H7 (cell line): ENCODE measurements around the gene SHISA2. TPM values are rescaled to one million over a fixed set of nuclear protein-coding genes. Genes with fewer than 3 reads are reported as not detected.
"Not testable (repeated sequence)": the region's sequence is repeated elsewhere in the genome, so short reads cannot be mapped to it uniquely, and the experiment has no call there.

Experiments
- DNase-seq: peaks from one replicate; pipeline ENCODE4 v3.0.0; 2012
- H3K27me3 ChIP-seq: 2 replicates; pipeline ENCODE4 v1.6.0; 2011; ENCODE audit warnings: mild to moderate bottlenecking, low read length; ENCODE audit not compliant: control insufficient read depth, insufficient read depth
- H3K36me3 ChIP-seq: replicated peaks from 2 replicates; pipeline ENCODE4 v1.5.1; 2011; ENCODE audit warnings: low read length; ENCODE audit not compliant: control insufficient read depth, insufficient read depth
- H3K4me3 ChIP-seq: 2 replicates; pipeline ENCODE4 v1.5.1; 2011; ENCODE audit warnings: low read depth, mild to moderate bottlenecking, control low read depth, low read length, moderate library complexity; ENCODE audit not compliant: insufficient read depth
- total RNA-seq: library from RNA; depleted of rRNA; stranded (reverse); fragments of >200 nt; shearing (Covaris generic); gene quantifications from 2 replicates; pipeline ENCODE4 v1.2.3, GENCODE V29; 2014; rRNA removed

The SHISA2 gene
- 33.7 and 59.8 TPM in 2 replicates for total RNA-seq

DNA sequence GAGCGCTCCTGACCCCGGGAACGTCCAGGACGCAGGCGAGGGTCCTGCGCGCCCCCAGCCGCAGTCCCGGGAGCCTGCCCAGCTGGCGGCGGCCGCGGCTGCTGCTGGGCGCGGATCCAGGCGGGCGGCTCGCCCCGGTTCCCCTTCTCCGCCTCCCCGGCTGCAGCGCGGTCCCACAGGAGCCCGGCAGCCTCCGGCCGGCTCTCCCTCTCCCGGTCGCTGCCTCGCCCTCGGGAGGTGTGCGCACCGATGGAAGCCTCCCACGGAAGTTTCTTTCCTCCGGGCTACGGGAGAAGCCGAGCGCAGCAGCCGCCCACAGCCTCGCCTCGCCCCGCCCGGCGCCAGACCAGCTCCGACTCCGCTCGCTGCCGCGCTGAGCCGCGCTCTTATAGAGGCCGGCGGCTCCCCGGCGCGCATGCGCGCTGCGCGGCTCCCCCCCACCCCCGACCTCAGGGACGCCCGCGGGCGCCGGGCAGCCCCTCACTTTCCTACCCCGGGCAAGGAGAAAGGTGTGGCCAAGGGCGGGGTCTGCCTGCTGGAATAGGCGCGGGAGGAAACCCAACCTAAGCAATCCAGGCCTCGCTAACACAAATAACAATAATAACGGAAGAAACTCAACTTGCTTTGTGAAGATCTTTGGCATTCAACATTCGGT, at the start of gene SHISA2:
TSS of gene SHISA2 (minus strand) at position 360 of the 655 bp plus-strand sequence. CDS start 1,041 bp downstream, outside the sequence.
- Histone ChIP-seq H3K36me3 (no peaks in the 10 kb centered on the region), H3K4me3 (peak within 1 kb of the TSS; percentile 66), H3K27me3 (peaks cover 33% of the 10 kb centered on the region)
- peak; percentile 95 for DNase-seq

DNA sequence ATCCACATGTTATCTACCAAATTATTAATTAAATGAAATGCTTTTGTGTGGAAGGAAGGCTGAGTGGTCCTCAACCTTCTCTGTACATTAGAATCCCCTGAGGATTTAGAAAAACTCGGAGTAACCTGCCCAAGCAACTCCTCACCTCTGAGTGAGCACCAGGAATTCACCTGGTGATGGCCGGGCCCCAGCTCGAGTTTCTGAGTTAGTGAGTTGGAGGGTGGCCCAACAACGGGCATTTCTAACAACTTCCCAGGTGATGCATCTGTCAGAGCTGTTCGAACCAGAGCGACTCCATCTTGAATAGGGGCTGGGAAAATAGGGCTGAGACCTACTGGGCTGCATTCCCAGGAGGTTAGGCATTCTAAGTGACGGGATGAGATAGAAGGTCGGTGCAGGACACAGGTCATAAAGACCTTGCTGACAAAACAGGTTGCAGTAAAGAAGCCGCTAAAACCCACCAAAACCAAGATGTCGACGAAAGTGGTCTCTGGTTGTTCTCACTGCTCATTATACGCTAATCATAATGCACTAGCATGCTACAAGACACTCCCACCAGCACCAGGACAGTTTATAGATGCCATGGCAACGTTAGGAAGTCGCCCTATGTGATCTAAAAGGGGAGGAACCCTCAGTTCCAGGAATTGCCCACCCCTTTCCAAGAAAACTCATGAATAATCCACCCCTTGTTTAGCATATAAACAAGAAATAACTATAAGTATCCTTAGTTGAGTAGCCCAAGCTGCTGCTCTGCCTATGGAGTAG, 44.2 kb upstream of the SHISA2 start:
- no peaks in the 10 kb centered on the region for H3K36me3 ChIP-seq
- DNase-seq, result no peak
- H3K27me3 ChIP-seq, result no peaks in the 10 kb centered on the region
- no peak overlapping the region for H3K4me3 ChIP-seq

DNA sequence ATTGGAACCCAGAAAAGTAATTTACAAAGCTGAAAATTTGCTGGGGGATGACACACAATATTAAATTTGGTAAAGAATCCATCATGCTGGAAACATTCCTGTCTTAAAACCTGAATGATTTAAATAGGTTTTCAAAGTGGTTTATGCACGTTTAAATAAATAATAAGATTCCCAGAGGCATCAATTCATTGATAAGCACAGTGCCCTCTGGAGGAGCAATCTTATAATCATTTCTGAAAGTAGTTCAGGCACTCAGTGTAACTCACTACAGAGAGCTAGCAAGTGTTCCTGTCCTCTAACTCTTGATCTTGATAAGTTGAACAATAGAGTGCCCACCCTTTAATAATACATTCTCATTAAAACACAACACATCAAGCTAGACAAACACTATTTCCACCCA, 43.5 kb upstream of the SHISA2 start:
- Histone ChIP-seq H3K27me3 (no peaks in the 10 kb centered on the region), H3K4me3 (no peak overlapping the region), H3K36me3 (no peaks in the 10 kb centered on the region)
- peak; percentile 29 for DNase-seq

DNA sequence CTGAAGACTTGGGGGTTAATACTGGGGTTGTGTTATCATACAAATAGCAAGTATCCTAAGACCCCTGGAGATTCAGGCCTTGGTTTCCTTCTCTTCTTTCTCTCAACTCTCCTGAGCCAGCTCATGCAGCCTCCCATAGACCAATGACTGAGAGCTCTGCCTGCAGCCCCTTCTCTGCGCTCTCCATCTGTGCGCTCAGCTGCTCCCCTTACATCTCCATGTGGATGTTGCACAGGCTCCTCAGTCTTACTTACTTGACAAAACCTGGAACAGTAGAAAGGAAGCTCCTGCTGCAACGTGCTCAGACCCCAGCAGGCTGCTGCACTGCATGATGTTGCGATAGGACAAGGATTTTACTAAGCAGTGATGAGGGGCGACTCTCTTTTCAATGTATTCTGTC, 25.0 kb upstream of the SHISA2 start:
- H3K4me3 ChIP-seq, H3K27me3 ChIP-seq, DNase-seq, H3K36me3 ChIP-seq: not testable (repeated sequence)

DNA sequence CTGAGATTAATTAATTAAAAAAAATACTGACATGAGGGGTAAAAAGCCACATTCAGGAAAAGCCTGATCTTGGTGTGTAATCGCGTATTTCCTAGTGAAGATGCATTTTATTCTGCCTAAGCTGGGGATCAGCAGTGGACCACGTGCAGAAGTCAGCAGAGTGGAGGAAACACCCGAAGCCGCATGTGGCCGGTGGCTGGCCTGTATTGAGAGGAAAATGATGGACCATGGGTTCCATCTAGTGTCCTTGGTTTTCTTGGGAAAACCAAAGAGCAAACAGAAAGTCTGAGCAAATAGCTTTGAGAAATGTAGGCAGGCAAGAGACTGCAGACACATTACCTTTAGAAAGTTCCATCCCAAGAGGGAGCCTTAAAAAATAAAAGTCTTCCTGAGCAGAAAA, 23.7 kb upstream of the SHISA2 start:
- Histone ChIP-seq H3K27me3 (no peaks in the 10 kb centered on the region), H3K4me3 (no peak overlapping the region), H3K36me3 (no peaks in the 10 kb centered on the region)
- DNase-seq, result peak; percentile 23

DNA sequence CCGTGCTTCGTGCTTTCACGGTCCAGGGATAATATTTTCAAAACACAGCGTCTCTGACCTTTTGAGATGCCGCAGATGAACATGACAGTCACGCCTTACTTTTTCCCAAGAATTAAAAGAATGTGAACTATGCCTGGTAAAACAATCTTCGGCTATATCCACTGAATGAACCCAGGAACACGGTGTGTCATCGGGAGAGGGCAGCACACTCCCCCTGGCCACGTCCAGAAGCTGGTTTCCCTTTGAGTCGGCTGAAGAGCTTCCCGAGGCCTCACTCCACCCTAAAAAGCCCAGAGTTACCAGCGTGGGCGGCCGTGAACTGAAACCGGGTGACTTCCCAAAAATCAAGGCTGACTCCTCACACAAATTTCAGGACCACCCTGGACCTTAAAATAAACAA, 22.9 kb upstream of the SHISA2 start:
- H3K36me3 ChIP-seq, result no peaks in the 10 kb centered on the region
- DNase-seq, result no peak
- H3K27me3 ChIP-seq, result no peaks in the 10 kb centered on the region
- no peak overlapping the region for H3K4me3 ChIP-seq

DNA sequence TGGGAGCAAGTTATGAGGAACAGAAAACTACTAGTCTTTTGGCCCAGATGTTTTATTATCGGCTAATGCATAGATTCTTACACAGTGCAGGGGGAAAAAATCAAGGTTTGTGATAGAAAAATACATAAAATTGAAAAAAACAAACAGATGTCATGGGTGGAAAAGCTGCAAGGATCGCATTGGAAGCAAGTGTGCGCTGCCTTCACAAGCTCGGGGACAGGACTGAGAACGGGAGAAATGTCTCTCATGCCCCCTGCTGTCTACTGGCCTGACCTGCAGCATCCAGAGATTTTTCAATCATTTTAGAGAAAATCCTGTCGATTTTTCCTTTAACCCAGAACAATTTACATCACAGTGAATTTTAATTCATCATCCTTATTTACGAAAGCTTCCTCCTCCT, 20.5 kb upstream of the SHISA2 start:
- not testable (repeated sequence) for DNase-seq, H3K36me3 ChIP-seq, H3K27me3 ChIP-seq, H3K4me3 ChIP-seq

DNA sequence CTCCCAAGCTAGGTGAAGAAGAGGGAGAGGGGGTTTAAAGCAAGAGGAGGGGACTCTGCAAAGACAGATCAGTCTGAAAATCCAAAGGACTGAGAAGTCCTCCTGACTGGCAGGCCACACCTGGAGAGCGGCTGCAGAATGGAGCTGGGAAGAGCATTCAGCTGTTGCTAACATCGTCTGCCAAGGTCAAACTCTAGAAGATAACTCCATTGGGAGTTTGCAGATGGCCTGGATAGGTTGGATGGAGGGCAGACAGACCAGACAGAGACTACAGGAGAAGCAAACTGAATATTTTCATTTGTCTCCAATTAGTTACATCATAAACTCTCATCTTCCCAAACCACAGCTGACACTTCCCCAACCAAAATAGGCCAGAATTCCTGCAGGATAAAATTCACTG, 19.9 kb upstream of the SHISA2 start:
- no peak for DNase-seq
- Histone ChIP-seq H3K27me3 (no peaks in the 10 kb centered on the region), H3K36me3 (no peaks in the 10 kb centered on the region), H3K4me3 (no peak overlapping the region)

DNA sequence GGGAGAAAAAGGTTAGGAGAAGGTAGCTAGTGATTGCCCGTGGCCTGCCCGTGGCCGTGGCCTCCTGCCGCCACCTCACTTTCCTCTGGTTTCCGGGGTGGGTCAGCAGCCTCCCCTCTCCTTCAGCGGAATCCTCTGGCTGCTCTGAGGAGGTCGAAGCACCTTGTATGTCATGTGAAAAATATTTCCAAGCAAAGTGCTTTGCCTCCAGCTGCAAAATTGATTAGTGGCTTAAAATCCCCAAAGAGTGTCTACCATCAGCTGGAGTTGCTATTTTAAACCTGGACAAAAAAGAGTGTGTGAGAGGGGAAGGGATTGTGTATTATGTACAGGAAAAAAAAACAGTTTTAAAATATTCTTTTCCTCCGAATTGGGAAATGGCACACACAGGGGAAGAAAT, 17.8 kb upstream of the SHISA2 start:
- not testable (repeated sequence) for H3K27me3 ChIP-seq, DNase-seq, H3K36me3 ChIP-seq, H3K4me3 ChIP-seq

DNA sequence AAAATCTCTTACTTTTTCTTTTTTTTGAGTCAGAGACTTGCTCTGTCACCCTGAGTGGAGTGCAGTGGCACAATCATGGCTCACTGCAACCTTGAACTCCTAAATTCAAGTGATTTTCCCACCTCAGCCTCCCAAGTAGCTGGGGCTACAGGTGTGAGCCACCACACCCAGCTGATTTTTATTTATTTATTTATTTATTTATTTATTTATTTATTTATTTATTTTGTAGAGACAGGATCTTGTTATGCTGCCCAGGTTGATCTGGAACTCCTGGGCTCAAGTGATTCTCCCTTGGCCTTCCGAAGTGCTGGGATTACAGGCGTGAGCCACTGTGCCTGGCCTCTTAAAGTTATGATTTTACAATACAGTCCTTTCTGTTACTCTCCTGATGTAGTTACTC, 16.6 kb upstream of the SHISA2 start:
- not testable (repeated sequence) for H3K27me3 ChIP-seq, H3K36me3 ChIP-seq, DNase-seq, H3K4me3 ChIP-seq

DNA sequence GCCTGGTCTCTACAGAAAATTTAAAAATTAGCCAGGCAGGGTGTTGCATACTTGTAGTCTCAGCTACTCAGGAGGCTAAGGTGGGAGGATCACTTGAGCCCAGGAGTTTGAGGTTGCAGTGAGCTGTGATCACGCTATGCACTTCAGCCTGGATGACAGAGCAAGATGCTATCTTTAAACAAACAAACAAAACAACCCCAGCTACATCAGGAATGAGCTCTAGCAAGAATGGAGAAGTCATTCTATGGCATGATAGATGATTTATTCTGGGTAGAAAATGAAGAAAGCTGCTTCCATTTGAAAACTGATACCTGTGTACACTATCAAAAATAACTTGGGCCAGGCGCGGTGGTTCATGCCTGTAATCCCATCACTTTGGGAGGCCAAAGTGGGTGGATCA, 15.8 kb upstream of the SHISA2 start:
- Histone ChIP-seq H3K27me3 (no peaks in the 10 kb centered on the region), H3K4me3 (no peak overlapping the region), H3K36me3 (no peaks in the 10 kb centered on the region)
- DNase-seq, result no peak

DNA sequence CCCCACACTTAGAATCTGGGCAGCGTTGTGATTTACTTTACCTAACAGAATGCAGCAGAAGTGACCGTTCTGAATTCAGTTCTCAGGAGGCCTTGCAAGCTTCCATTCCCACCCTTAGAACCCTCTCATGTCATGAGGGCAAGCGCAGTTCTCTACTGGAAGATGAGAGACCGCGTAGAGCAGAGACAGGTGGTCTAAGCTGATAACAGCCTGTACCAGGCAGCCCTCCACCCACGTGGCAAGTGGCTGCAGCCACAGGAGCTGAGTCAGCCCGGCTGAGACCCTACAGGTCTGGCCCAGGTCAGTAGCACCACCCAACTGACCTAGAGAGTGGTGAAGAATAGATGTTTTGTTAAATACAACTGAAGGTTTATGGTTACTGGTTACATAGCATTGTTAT, 14.7 kb upstream of the SHISA2 start:
- H3K27me3 ChIP-seq, H3K4me3 ChIP-seq, DNase-seq: not testable (repeated sequence)

DNA sequence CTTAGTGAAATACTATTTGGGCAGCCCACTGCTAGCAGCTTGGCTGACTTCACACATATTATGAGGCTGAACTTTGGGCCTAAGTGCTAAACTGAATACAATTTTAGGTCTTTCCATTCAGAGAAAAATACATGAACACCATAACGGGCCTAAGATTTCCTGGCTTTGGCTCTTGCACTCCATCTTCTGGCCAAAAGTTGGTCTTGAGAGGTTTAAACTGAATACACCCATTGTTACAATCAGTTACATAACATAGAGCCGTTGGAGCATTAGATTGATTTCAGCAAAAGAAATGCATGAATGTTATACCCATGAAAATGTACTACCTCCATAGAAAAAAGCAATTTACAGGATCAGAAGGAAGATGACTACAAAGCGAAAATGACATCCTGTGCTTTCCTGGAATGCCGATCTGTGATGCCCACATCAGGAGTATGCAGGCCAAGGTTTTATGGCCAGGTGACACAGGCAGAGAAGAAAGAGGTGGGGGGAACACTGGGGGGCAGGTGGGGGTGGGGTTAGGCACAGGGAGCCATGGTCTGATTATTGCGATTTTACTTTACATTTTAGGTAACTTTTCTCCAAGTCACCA, 11.1 kb upstream of the SHISA2 start:
- Histone ChIP-seq H3K4me3 (no peak overlapping the region), H3K36me3 (no peaks in the 10 kb centered on the region), H3K27me3 (no peaks in the 10 kb centered on the region)
- peak; percentile 51 for DNase-seq

More for the DNA sequence above, 14.7 kb upstream of the SHISA2 start:
- H3K36me3 ChIP-seq, result not testable (repeated sequence)

DNA sequence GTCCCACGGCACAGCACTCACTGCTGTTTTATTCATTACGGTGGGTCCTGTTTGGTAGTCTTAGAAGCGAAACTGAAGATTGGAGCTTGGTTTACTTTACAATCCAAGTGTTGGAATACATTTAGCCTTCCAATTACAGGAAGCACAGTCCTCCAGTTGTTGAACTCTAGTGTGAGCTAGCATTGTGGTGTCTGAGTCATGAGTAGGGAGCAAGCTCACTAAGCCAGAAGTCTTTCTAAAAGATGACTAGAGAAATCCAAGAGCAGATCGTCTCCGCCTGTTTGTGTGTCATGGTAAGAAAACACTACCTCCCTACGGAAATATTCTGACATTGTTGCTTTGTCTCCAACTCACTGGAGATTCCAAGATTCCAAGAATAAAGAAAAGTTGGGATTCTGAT, 10.1 kb upstream of the SHISA2 start:
- Histone ChIP-seq H3K36me3 (no peaks in the 10 kb centered on the region), H3K4me3 (no peak overlapping the region), H3K27me3 (no peaks in the 10 kb centered on the region)
- no peak for DNase-seq

DNA sequence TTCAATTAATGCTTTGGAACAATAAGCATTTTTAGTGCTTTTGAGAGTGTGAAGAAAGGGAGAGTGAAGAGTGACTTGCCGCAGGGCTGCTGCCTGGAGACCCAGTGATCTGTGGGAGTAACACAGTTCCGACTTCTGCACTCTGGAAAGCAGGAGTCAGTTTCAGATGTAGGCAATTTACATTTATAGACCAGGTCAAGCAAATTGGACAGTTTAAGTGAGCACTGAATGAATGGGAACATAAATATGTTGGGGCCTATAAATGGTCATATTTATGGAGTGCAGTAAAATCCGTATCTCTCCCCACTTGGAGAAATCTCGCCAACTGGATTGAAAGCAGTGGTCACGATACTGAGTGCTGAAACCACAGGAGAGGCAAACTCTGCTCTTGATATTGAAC, 9.4 kb upstream of the SHISA2 start:
- no peaks in the 10 kb centered on the region for H3K27me3 ChIP-seq
- DNase-seq, result no peak

More for the DNA sequence above, 9.4 kb upstream of the SHISA2 start:
- Histone ChIP-seq H3K36me3 (no peaks in the 10 kb centered on the region), H3K4me3 (no peak overlapping the region)
